Activated CD4-positive, alpha-beta memory T cell treated with anti-CD3 and anti-CD28 coated beads, Interleukin-2, amount 10 ng/mL, durations not matched to agents 7 days and 5 days (primary cell): ENCODE data around the gene CDC25A. TPM values are rescaled to one million over a fixed set of nuclear protein-coding genes. Genes with fewer than 3 reads are reported as not detected.

Experiments
- CTCF ChIA-PET: fragments of 350-600 bp; sonication (Branson Sonifier 250); formaldehyde crosslinking; loops from one replicate; lab custom pipeline; 2021; ENCODE audit warnings: antibody characterized with exemption, inconsistent platforms; lab: Charles Lee
- POLR2A ChIA-PET: fragments of 350-600 bp; sonication (Branson Sonifier 250); formaldehyde crosslinking; loops from one replicate; lab custom pipeline; 2021; ENCODE audit warnings: antibody characterized with exemption; lab: Charles Lee
- DNase-seq: peaks from one replicate; pipeline ENCODE4 v3.0.0-alpha.2; 2020
- H3K27ac Mint-ChIP-seq: one replicate; pipeline ENCODE4 v1.8.0; 2021; ENCODE audit warnings: mild to moderate bottlenecking, mixed read lengths
- H3K27me3 Mint-ChIP-seq: one replicate; pipeline ENCODE4 v1.8.0; 2021; ENCODE audit warnings: mixed read lengths
- H3K36me3 Mint-ChIP-seq: one replicate; pipeline ENCODE4 v1.8.0; 2021; ENCODE audit warnings: low read depth, mixed read lengths
- H3K4me1 Mint-ChIP-seq: one replicate; pipeline ENCODE4 v1.8.0; 2021; ENCODE audit warnings: mixed read lengths
- H3K4me3 Mint-ChIP-seq: one replicate; pipeline ENCODE4 v1.8.0; 2021; ENCODE audit warnings: mild to moderate bottlenecking, mixed read lengths
- H3K9me3 Mint-ChIP-seq: one replicate; pipeline ENCODE4 v1.8.0; 2021; ENCODE audit warnings: mixed read lengths
- total RNA-seq, 2 experiments: library from RNA; stranded (reverse); gene quantifications; one replicate each; pipeline ENCODE4 v1.2.3, GENCODE V29; 2021

The CDC25A gene
- total RNA-seq, 2 experiments from 2014 or later = 19.6 to 20.1 TPM

DNA sequence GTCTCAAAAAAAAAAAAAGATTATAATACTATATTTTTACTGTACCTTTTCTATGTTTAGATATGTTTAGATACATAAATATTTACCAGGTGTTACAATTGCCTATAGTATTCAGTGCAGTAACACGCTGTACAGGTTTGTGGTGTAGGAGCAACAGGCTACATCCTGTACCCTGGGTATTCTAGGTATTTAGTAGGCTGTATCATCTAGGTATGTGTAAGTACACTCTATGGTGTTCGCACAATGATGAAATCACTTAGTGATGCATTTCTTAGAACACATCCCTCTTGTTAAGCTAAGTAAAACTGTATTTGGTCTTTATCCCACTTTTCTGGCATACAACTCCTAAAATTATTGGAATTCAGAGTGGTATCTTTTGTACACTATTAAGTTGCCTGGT is 77.8 kb downstream of the CDC25A start:
- POLR2A ChIA-PET = interaction anchor here (0.5 to 1.6 kb wide), 2 partner anchors 22 to 1072 kb away, joined by 3 read pairs; no protein-coding TSS in a partner anchor
- peaks cover 1% of the 10 kb centered on the region for H3K27me3 Mint-ChIP-seq

DNA sequence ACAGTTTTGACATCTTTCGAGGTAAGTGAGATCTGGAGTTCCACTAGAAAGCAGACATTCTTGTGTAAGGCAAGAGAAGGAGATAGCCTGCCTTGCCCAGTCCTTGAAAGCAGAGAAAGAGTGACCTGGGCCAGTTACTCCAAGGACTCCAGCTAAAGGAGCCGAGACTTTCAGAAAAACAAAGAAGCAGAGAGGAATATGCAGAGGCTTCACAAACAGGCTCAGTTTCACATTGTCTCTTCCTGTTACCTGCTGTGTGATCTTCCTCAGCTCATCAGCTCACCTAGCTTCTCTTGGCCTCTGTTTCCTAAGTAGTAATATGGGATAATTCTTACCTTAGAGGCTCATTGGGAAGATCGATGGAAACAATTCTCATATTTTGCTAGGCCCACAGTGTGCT is 81.0 kb downstream of the CDC25A start:
- ChIA-PET POLR2A (interaction anchor here (1.0 kb wide), 1 partner anchor 19 kb away, joined by 4 read pairs; no protein-coding TSS in a partner anchor), CTCF (no interaction called here)
- peaks cover 3% of the 10 kb centered on the region for H3K4me1 Mint-ChIP-seq
- no peaks in the 10 kb centered on the region for H3K9me3 Mint-ChIP-seq
- no peak overlapping the region for H3K27ac Mint-ChIP-seq
- DNase-seq = no peak
- no peaks in the 10 kb centered on the region for H3K36me3 Mint-ChIP-seq
- H3K27me3 Mint-ChIP-seq = peaks cover 2% of the 10 kb centered on the region
- no peak overlapping the region for H3K4me3 Mint-ChIP-seq

More for the DNA sequence above, 77.8 kb downstream of the CDC25A start:
- Mint-ChIP-seq H3K9me3 (no peaks in the 10 kb centered on the region), H3K27ac (no peak overlapping the region), H3K4me3 (no peak overlapping the region), H3K4me1 (peaks cover 12% of the 10 kb centered on the region), H3K36me3 (no peaks in the 10 kb centered on the region)
- CTCF ChIA-PET = no interaction called here
- DNase-seq = no peak

Other genes starting within 250 kb of the CDC25A start
- 10 to 100 TPM; 92.6 to 94.2 TPM for gene MAP4, start 172.0 kb downstream of the CDC25A start, total RNA-seq
- gene CAMP, start 35.1 kb upstream of the CDC25A start, total RNA-seq = not detected
- 10 to 100 TPM; 38.1 to 38.6 TPM for gene ZNF589, start 52.7 kb upstream of the CDC25A start, total RNA-seq
- gene NME6, start 113.0 kb upstream of the CDC25A start, total RNA-seq = 10 to 100 TPM; 28.0 to 32.5 TPM
- gene SPINK8, start 145.2 kb upstream of the CDC25A start, total RNA-seq = not detected
- gene FBXW12, start 183.8 kb upstream of the CDC25A start, total RNA-seq = not detected
- gene PLXNB1, start 241.7 kb upstream of the CDC25A start, total RNA-seq = 1 to 10 TPM; 1.7 to 1.9 TPM